ENCODE data around the gene LLGL1.

DNA sequence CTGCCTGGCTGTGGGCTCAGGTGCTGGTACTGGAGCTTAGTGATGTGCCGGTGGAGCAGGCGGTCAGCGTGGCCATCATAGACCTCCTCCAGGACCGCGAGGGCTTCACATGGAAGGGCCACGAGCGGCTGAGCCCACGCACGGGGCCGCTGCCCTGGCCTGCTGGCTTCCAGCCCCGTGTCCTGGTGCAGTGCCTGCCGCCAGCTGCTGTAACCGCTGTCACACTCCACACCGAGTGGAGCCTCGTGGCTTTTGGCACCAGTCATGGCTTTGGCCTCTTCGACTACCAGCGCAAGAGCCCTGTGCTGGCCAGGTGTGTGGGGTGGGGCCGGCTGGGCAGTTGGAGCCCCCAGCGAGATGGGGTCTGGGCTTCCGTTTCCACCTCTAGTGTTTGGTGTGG is 12.0 kb downstream of the LLGL1 start:
- TF ChIP-seq, protein P1, sequence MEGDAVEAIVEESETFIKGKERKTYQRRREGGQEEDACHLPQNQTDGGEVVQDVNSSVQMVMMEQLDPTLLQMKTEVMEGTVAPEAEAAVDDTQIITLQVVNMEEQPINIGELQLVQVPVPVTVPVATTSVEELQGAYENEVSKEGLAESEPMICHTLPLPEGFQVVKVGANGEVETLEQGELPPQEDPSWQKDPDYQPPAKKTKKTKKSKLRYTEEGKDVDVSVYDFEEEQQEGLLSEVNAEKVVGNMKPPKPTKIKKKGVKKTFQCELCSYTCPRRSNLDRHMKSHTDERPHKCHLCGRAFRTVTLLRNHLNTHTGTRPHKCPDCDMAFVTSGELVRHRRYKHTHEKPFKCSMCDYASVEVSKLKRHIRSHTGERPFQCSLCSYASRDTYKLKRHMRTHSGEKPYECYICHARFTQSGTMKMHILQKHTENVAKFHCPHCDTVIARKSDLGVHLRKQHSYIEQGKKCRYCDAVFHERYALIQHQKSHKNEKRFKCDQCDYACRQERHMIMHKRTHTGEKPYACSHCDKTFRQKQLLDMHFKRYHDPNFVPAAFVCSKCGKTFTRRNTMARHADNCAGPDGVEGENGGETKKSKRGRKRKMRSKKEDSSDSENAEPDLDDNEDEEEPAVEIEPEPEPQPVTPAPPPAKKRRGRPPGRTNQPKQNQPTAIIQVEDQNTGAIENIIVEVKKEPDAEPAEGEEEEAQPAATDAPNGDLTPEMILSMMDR (IDR thresholded peaks at IDR 0.05): no peak
- TF ChIP-seq POLR2A (IDR thresholded peaks at IDR 0.05): no peak

Data from esophagus squamous epithelium (tissue), 4 donors.